Stimulated activated CD4-positive, alpha-beta T cell treated with anti-CD3 and anti-CD28 coated beads, Interleukin-15, amount 100 ng/mL, for 1 hour (primary cell): ENCODE results near the gene MYH6.
"Not testable (repeated sequence)": the region's sequence is repeated elsewhere in the genome, so short reads cannot be mapped to it uniquely, and the experiment has no call there.

Experiments used
- DNase-seq, 2 donors: peaks; one replicate each; pipeline ENCODE4 v3.0.0-alpha.2; 2020; ENCODE audit warnings: low read depth in 1 of 2, low spot score in 1 of 2

The MYH6 gene

GRCh38 chr14:23415821-23416778 lies 8.0 kb upstream of the MYH6 start:
- no peak for DNase-seq

DNA sequence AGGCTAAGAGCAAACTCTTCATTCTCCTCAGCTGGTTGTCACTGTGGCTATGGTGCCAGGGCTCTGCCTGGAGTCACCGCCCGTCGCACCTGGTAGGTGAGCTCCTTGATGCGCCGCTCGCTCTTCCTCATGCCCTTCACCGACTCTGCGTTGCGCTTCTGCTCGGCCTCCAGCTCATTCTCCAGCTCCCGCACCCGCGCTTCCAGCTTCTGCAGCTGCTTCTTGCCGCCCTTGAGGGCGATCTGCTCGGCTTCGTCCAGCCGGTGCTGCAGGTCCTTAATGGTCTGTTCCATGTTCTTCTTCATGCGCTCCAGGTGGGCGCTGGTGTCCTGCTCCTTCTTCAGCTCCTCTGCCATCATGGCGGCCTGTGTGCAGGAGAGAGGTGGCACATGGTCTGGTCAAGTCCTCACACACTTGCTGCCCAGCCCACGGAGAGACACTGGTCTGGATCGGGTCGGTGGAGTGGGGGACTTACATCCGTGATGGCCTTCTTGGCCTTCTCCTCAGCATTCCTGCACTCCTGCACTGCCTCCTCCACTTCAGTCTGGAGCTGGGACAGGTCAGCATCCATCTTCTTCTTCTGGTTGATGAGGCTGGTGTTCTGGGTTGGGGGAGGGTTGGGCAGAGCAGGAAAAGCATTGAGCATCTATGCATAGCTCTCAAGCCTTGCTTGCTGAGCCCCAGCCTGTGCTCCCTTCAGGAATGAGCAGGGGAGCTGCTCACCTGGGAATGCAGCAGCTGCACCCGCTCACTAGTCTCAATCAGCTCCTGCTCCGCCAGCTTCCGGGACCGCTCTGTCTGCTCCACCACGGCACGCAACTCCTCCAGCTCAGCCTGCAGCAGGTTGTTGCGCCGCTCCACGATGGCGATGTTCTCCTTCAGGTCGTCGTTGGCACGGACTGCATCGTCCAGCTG lies 7.1 kb upstream of the MYH6 start:
- no peak for DNase-seq

- no peak for DNase-seq
Measured at GRCh38 chr14:23414254-23414653, 6.2 kb upstream of the MYH6 start.

- no peak for DNase-seq
Measured at GRCh38 chr14:23413681-23414080, 5.6 kb upstream of the MYH6 start.

DNA sequence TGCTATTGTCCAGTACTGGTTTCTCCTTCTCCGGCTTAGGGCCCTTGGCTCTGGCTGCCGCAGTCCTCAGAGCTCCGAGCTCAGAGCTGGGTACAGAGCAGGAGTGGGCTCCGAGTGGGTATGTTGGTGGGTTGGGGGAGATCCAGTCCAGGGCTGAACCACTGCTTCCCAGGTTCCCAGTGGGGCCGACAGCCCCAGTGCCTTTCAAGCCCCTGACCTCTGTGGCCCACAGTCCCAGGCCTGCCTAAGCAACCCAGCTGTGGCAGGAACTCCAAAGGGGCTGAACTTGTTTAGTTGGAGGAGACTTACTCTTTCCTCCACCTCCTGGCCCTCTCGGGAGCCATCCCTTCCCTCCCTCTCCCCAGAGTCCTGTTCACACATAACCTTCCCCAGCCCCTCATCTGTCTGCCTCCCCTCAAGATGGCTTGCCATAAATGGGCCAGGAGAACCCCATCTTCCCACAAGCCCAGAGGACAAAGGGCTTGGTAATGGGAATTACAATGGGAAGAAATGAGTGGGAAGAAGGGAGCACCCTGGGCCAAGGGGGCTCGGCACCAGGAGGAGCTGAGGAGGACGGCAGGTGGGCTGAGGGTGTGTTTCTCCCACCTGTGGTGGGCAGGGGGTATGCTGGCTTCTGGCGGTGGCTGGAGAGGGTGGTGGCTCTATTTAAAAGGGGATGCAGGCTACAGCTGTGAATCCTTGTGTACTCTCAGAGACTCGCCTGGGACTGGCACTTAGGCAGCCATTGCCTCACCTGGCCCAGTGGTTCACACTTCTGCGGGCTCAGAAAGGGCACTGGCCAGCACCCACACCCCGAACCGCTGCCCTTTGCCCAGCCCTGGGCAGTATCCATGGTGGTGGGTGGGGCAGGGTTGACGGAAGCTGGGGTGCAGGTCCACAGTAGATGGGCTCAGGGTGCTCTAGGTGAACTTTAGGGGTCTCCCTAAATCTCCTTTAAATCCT lies 3.8 kb upstream of the MYH6 start:
- DNase-seq = no peak

DNA sequence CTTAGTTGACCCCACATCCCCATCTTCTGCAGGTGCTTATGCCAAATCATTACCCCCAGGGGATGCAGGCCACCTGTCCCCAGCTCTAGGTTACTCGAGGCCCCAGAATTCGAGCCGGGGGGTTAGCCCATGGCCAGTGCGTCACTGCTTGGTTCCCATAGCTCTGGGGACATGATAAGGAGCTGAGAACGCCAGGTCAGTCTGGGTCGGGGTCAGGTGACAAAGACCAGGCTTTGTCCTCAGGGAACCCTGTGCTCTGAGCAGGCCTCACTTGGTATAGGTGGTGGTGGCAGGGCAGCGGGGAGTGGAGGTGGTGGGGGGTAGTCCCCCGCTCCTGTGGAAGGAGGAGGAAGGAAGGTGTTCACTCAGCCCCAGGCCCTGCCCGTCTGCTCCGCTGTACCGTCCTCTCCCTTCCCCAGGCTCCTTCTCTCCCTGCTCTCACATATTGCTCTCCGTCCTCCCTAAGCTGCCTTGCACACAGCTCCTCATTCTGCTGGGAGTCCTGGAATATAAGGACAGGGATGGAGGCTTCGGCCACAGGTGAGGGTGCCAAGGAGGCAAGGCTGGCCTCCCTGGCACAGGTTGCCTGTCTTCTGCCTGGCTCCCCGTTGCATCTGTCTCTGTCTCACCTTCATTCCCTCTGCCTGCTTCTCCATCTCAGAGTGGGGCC lies 2.0 kb upstream of the MYH6 start:
- DNase-seq = no peak

DNA sequence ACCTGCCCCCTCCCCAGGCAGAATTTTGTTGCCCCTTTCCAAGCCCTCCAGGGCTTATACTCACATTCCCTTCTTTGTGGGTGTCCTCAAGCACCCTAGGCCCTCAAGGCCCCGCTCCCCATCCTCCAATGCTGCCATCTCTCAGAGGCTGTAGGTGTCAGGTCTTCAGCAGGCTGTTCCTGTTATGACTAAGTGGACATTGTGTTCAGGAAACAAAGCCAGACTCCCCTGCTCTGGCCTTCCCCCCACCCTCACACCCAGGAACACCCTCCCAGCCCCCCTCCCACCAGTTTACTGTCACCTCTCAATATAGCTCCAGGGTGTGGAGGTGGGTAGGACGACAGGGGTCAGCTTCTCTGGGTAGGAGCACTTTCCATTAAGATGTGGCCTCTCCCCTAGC lies 1.4 kb upstream of the MYH6 start:
- no peak for DNase-seq

DNA sequence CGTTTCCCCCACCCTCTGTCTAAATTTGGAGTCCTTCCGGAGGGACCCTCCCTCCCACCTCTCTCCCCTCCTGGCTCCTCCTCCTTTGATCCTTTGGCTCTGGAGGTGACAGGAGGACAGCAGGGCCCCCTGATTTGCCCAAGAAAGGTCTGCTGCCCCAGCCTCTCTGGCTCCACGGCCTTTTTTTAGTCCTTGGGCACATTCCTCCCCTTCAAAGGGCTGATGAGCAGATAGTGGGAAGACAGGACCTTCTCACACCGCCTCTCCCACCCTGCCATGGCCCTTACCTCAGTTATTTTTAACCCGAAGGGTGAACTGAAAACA lies 196 bp upstream of the MYH6 start:
- DNase-seq = no peak

- DNase-seq = no peak
Measured at GRCh38 chr14:23406725-23407355, 1.2 kb downstream of the MYH6 start.

- no peak for DNase-seq
Measured at GRCh38 chr14:23406244-23406643, 1.8 kb downstream of the MYH6 start.

DNA sequence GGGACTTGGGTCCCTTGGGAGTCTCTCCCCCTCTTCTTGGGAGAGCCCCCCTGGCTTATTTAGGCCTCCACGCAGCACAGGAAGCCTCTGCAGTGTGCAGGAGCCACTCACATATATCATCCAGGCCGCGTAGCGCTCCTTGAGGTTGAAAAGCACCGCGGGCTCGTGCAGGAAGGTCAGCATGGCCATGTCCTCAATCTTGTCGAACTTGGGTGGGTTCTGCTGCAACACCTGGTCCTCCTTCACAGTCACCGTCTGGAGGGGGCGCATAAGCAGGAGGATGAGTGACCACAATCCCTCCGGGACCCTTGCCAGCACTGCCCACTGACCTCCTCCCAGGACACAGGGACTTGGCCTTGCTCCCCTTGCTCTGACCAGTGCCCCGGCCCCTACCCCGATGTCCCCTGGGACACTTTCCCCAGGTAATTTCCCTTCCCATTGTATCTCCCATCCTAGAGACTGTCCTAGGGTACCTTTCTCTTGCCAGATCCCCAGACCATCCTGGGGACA lies 2.5 kb downstream of the MYH6 start:
- DNase-seq = no peak

DNA sequence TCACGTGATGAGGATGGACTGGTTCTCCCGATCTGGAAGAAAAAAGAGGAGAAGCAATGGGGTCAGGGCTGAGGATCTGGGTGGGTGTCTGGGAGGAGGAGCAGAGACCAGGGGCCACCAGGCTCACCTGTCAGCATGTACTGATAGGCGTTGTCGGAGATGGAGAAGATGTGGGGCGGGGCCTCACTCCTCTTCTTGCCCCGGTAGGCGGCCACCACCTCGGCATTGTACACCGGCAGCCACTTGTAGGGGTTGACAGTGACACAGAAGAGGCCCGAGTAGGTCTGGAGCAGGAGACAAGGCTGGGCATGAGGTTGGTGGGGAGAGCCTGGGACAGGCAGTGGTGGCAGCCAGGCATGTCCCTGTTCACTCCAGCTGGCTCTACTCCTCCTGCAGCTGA lies 3.0 kb downstream of the MYH6 start:
- DNase-seq = no peak

GRCh38 chr14:23404331-23404900 lies 3.7 kb downstream of the MYH6 start:
- DNase-seq = no peak

DNA sequence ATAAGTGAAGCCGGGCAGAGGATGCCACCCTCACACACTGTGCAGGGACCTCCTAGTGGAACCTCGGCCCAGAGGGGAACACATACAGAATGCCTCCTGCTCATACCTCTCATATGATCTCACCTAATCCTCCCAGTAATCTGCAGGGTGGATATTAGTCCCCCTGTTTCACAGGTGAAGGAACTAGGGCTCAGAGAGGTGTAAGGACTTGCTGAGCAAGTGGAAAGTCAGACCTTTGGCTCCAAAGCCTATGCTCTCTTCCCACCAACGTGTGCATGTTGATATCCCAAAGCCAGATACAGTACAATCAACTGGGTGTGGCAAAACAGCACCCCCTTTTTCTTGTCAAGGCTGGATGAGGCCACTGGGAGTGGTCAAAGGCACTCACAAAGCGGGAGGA lies 4.2 kb downstream of the MYH6 start:
- no peak for DNase-seq

GRCh38 chr14:23403139-23403438 lies 5.0 kb downstream of the MYH6 start:
- DNase-seq = no peak

- DNase-seq = no peak
Measured at GRCh38 chr14:23402296-23403138, 5.6 kb downstream of the MYH6 start.

DNA sequence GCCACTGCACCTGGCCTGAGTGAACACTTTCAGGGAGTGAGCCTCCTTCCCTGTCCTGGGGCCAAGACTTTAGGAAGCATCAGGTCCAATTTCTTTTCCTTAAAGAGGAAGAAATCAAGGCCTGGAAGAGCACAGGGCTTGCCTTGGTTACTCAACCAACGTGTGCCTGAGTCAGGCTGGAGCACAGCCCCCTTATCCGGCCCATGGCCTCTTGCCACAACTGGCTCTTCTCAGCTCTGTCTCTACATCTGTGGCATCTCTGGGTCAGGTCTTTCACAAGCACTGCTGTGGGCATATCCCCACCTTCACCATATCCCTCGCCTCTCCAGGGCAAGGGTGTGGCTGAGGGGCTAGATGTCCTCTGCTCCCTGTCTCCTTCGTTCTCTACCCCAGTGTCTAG lies 6.8 kb downstream of the MYH6 start:
- DNase-seq = no peak

GRCh38 chr14:23400496-23401149 lies 7.5 kb downstream of the MYH6 start:
- not testable (repeated sequence) for DNase-seq
